Heart right ventricle (tissue), 16 donors: Measurements from ENCODE around the gene CEP55. TPM values are rescaled to one million over a fixed set of nuclear protein-coding genes. Genes with fewer than 3 reads are reported as not detected.

ENCODE experiments used
- ATAC-seq, 8 donors: fragments of 200-7000 bp; cut with Tn5 transposase; one replicate each; pipeline ENCODE4 v1.9.1; 2020; ENCODE audit warnings: mild to moderate bottlenecking in 8 of 8, moderate library complexity in 8 of 8, moderate number of reproducible peaks in 1 of 8
- DNase-seq, 2 donors: peaks; one replicate each; pipeline ENCODE4 v3.0.0-alpha.2; 2020
- H3K27ac ChIP-seq, 10 donors: fragments of 200-600 bp; sonication (generic) in 2 of 10; one replicate each; pipeline versions ENCODE4 v1.5.0 to v1.8.0; 2020 to 2022; ENCODE audit warnings: mild to moderate bottlenecking in 3 of 10
- H3K27me3 ChIP-seq, 7 donors: fragments of 200-600 bp; one replicate each; pipeline ENCODE4 v1.8.0; 2021 to 2022; ENCODE audit warnings: mild to moderate bottlenecking in 2 of 7
- H3K36me3 ChIP-seq, 9 donors: fragments of 200-600 bp; sonication (generic) in 1 of 9; one replicate each; pipeline versions ENCODE4 v1.5.0 to v1.8.0; 2020 to 2022; ENCODE audit warnings: mild to moderate bottlenecking in 2 of 9
- H3K4me1 ChIP-seq, 9 donors: fragments of 200-600 bp; sonication (generic) in 1 of 9; one replicate each; pipeline versions ENCODE4 v1.5.0 to v1.8.0; 2020 to 2022; ENCODE audit warnings: mild to moderate bottlenecking in 4 of 9
- H3K4me3 ChIP-seq, 10 donors: fragments of 200-600 bp; sonication (generic) in 2 of 10; one replicate each; pipeline versions ENCODE4 v1.5.0 to v1.8.0; 2020 to 2022; ENCODE audit warnings: mild to moderate bottlenecking in 7 of 10, moderate library complexity in 2 of 10
- H3K9me3 ChIP-seq, 11 donors: fragments of 200-600 bp in 10 of 11; sonication (generic) in 2 of 11; one replicate each; pipeline versions ENCODE4 v1.5.0 to v1.8.0; 2013 to 2022; ENCODE audit warnings: mild to moderate bottlenecking in 2 of 11, control low read depth in 1 of 11, moderate library complexity in 1 of 11
- CTCF ChIP-seq, 9 donors: fragments of 200-600 bp; sonication (generic) in 2 of 9; IDR thresholded peaks; one replicate each; pipeline versions ENCODE4 v1.5.0 to v1.8.0; 2021 to 2022; ENCODE audit warnings: antibody characterized with exemption in 9 of 9, mild to moderate bottlenecking in 5 of 9, moderate library complexity in 1 of 9
- WGBS, 2 donors: extraction: QIAGEN DNeasy Blood & Tissue Kit; methylation state at CpG; one replicate each; pipeline ENCODE4 v1.1.7; 2013; ENCODE audit warnings: inconsistent platforms in 1 of 2; 5-methylcytosine and 5-hydroxymethylcytosine counted together
- intact Hi-C, 10 donors: fragments of 100-400 bp; cut with DNase I; formaldehyde crosslinking; loops; one replicate each; pipeline versions ENCODE4 v1.11.1 to v1.14.2; 2022
- polyA plus RNA-seq, 2 donors: library from polyadenylated mRNA; stranded (reverse); fragments of 200-250 nt; gene quantifications; one replicate each; pipeline ENCODE4 v1.2.3, GENCODE V29; 2013
- total RNA-seq, 10 donors: library from RNA; stranded (reverse); fragmentation: NEBNext Ultra II Directional in 3 of 10; extraction: Animal tissue kit (Norgen Biotek cat#: 25700) in 3 of 10; gene quantifications; one replicate each; pipeline versions ENCODE4 v1.2.1 to v1.2.4, GENCODE V29; 2021 to 2023
- donor health status: Arrhythmogenic right ventricular cardiomyopathy.
- donor health status: ischemic (EF 13 %, LVEDD 7.1; RV severe dilation, severe dysfunction).
- donor health status: healthy with polysubstance abuse.
- donor health status: DM: no; HTN: yes; CAD: no.
- donor health status: DM: no; HTN: no; CAD: no.
- donor health status: ischemic (EF 25% LVEDD 6.9; RV normal size, moderate dysfunction).
- donor health status: ischemic (EF 25% LVEDD 5.7; RV mildly dilated, moderate dysfunction).
- donor health status: healthy.
- donor health status: DM: yes; HTN: yes; CAD: no.
- donor health status: Ischemic cardiomyopathy.
- donor health status: ischemic (EF 35%, LVEDD 5.7; RV mildly dilated, moderate dysfunction).
- donor health status: nonischemic (EF 11% LVEDD 7.7; RV severe dilation, severe dysfunction).
- donor health status: DM: yes; HTN: yes; CAD: no.
- donor health status: PGD.
- donor health status: ischemic (EF 29% LVEDD 5.4; RV normal size, mild dysfunction).
- donor health status: nonischemic (EF 23%, LVEDD 6.1; RV moderate dilation, normal function).

Gene CEP55
- total and polyA plus RNA-seq, 12 donors: 0.13 to 4.4 (median 0.22) TPM; not detected in 3

- peaks cover 0 to 10% (median 0%) of the 10 kb centered on the region in 9 donors for H3K36me3 ChIP-seq
- intact Hi-C loops: no loop called here
- ATAC-seq (no peak), DNase-seq (no peak)
- peak overlapping the region in 6 of 10 donors; percentile 22 to 91 (median 49) for H3K27ac ChIP-seq
- H3K4me1 ChIP-seq: peaks cover 17 to 90% (median 49%) of the 10 kb centered on the region in 9 donors
- no peak overlapping the region for H3K4me3 ChIP-seq
- no peak for TF ChIP-seq CTCF (IDR thresholded peaks at IDR 0.05)
- H3K27me3 ChIP-seq: no peaks in the 10 kb centered on the region
- no peaks in the 10 kb centered on the region for H3K9me3 ChIP-seq
- 92 to 95% methylated on average over 1 of the region's 1 CpG for WGBS, 2 donors
Observed at GRCh38 chr10:93461807-93462178, 34.6 kb upstream of the CEP55 start.

- no peak for ATAC-seq
- Histone ChIP-seq H3K27ac (peak overlapping the region in 5 of 10 donors; percentile 3 to 91 (median 64)), H3K4me1 (peaks cover 17 to 88% (median 50%) of the 10 kb centered on the region in 9 donors)
Observed at GRCh38 chr10:93462371-93462770, 34.0 kb upstream of the CEP55 start.

GRCh38 chr10:93462881-93463280, 33.5 kb upstream of the CEP55 start:
- DNase-seq (no peak), ATAC-seq (peak in 1 of 8 donors; percentile 15)
- H3K4me1 ChIP-seq: peaks cover 17 to 86% (median 50%) of the 10 kb centered on the region in 9 donors
- WGBS, 2 donors: 57 to 65% methylated on average over 9 of the region's 9 CpGs
- H3K9me3 ChIP-seq: peaks cover 0 to 3% (median 0%) of the 10 kb centered on the region in 11 donors
- H3K36me3 ChIP-seq: peaks cover 0 to 10% (median 0%) of the 10 kb centered on the region in 9 donors
- no peak overlapping the region for H3K4me3 ChIP-seq
- TF ChIP-seq CTCF (IDR thresholded peaks at IDR 0.05): no peak
- H3K27me3 ChIP-seq: no peaks in the 10 kb centered on the region
- H3K27ac ChIP-seq: peak overlapping the region in 6 of 10 donors; percentile 10 to 91 (median 76)
- intact Hi-C loops: no loop called here

More at GRCh38 chr10:93462371-93462770, 34.0 kb upstream of the CEP55 start:
- no peak for DNase-seq
- no peak for TF ChIP-seq CTCF (IDR thresholded peaks at IDR 0.05)
- 39 to 84% methylated on average over 2 of the region's 2 CpGs for WGBS, 2 donors
- peaks cover 0 to 10% (median 0%) of the 10 kb centered on the region in 9 donors for H3K36me3 ChIP-seq
- H3K9me3 ChIP-seq: no peaks in the 10 kb centered on the region
- H3K27me3 ChIP-seq: no peaks in the 10 kb centered on the region
- intact Hi-C loops: no loop called here
- H3K4me3 ChIP-seq: no peak overlapping the region

- no peak for TF ChIP-seq CTCF (IDR thresholded peaks at IDR 0.05)
- peaks cover 0 to 10% (median 0%) of the 10 kb centered on the region in 9 donors for H3K36me3 ChIP-seq
- 59 to 68% methylated on average over 6 of the region's 6 CpGs for WGBS, 2 donors
- peaks cover 0 to 3% (median 0%) of the 10 kb centered on the region in 11 donors for H3K9me3 ChIP-seq
- intact Hi-C loops: no loop called here
- no peaks in the 10 kb centered on the region for H3K27me3 ChIP-seq
- no peak overlapping the region for H3K4me3 ChIP-seq
- peak overlapping the region in 9 of 10 donors; percentile 29 to 93 (median 84) for H3K27ac ChIP-seq
- H3K4me1 ChIP-seq: peaks cover 12 to 86% (median 48%) of the 10 kb centered on the region in 9 donors
- peak in 1 of 2 donors; percentile 23 for DNase-seq
- peak in 2 of 8 donors; percentile 40 to 64 for ATAC-seq
Observed at GRCh38 chr10:93463723-93464476, 32.5 kb upstream of the CEP55 start.
